GM12892 (cell line): ENCODE results near the gene ZAP70.

Experiments
- POLR2A ChIP-seq: IDR thresholded peaks from 2 replicates; pipeline ENCODE4 v1.6.1; 2011; ENCODE audit warnings: low read depth, low read length, control low read depth
- POLR2AphosphoS5 ChIP-seq: IDR thresholded peaks from 2 replicates; pipeline ENCODE4 v1.6.1; 2011; ENCODE audit warnings: low read depth, low read length, control low read depth
- TAF1 ChIP-seq: IDR thresholded peaks from 2 replicates; pipeline ENCODE4 v1.6.1; 2011; ENCODE audit warnings: low read depth, mild to moderate bottlenecking, control low read depth, low read length, borderline replicate concordance

- TF ChIP-seq POLR2A (no peak), TAF1 (no peak), POLR2AphosphoS5 (no peak)
Measured at GRCh38 chr2:97740590-97741182, 27.3 kb downstream of the ZAP70 start.
